ENCODE results near the gene MBL2. TPM values are rescaled to one million over a fixed set of nuclear protein-coding genes. Genes with fewer than 3 reads are reported as not detected.

Gene MBL2
- total RNA-seq, 1 experiment from 2014 or later = not detected

GRCh38 chr10:52752261-52752660 is 20.3 kb downstream of the MBL2 start:
- Histone ChIP-seq H2AFZ (no peak overlapping the region), H4K20me1 (ENCODE audit: insufficient read depth) (no peaks in the 10 kb centered on the region), H3K4me3 (no peak overlapping the region), H3K4me2 (no peak overlapping the region), H3K9me2 (ENCODE audit: insufficient read depth) (no peaks in the 10 kb centered on the region), H3F3A (ENCODE audit: insufficient read depth, low read depth) (no peaks in the 10 kb centered on the region), H3K9me3 (ENCODE audit: insufficient read depth, low read depth) (no peaks in the 10 kb centered on the region), H3K36me3 (ENCODE audit: low read depth) (no peaks in the 10 kb centered on the region), H3K27me3 (ENCODE audit: insufficient read depth, low read depth) (no peaks in the 10 kb centered on the region), H3K27ac (no peak overlapping the region), H3K4me1 (replicated peaks; ENCODE audit: insufficient read depth) (no peaks in the 10 kb centered on the region), H3K79me2 (ENCODE audit: low read depth) (no peaks in the 10 kb centered on the region)
- ChIA-PET POLR2A (ENCODE audit: unreplicated experiment) (no interaction called here), CTCF (no interaction called here)
- intact Hi-C loops (cut with micrococcal nuclease; ENCODE audit: unreplicated experiment) = no loop called here
- no peak for TF ChIP-seq EZH2 (IDR thresholded peaks at IDR 0.05; ENCODE audit: low read depth)
- TF ChIP-seq, protein P1, sequence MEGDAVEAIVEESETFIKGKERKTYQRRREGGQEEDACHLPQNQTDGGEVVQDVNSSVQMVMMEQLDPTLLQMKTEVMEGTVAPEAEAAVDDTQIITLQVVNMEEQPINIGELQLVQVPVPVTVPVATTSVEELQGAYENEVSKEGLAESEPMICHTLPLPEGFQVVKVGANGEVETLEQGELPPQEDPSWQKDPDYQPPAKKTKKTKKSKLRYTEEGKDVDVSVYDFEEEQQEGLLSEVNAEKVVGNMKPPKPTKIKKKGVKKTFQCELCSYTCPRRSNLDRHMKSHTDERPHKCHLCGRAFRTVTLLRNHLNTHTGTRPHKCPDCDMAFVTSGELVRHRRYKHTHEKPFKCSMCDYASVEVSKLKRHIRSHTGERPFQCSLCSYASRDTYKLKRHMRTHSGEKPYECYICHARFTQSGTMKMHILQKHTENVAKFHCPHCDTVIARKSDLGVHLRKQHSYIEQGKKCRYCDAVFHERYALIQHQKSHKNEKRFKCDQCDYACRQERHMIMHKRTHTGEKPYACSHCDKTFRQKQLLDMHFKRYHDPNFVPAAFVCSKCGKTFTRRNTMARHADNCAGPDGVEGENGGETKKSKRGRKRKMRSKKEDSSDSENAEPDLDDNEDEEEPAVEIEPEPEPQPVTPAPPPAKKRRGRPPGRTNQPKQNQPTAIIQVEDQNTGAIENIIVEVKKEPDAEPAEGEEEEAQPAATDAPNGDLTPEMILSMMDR (conservative IDR thresholded peaks at IDR 0.05) = no peak
- no peak for DNase-seq
- no TSS peak for BruUV-seq (replicated peaks)

DNA sequence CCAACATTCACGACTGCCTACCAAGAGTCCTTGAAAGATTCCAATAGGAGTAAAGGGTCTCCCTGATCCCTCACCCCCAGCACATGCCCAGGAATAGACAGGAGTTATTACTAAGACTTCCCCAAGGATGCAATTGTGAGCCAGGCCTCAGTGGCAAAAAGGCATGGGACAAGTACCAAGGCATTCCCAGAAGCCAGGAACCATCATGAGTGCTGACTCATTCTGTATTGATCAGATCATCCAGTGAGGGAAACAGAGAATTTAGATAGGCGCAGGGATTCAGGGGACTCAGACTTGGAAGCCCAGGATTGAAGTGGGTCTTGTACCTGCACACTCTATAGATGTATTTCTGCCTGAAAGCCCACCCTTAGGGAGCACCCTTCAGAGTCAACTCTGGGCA is 21.2 kb downstream of the MBL2 start:
- H3F3A ChIP-seq (ENCODE audit: insufficient read depth, low read depth) = no peaks in the 10 kb centered on the region
- CTCF ChIA-PET = no interaction called here
- no TSS peak for BruUV-seq (replicated peaks)
- H3K9me3 ChIP-seq (ENCODE audit: insufficient read depth, low read depth) = no peaks in the 10 kb centered on the region
- H3K79me2 ChIP-seq (ENCODE audit: low read depth) = no peaks in the 10 kb centered on the region
- H3K27me3 ChIP-seq (ENCODE audit: insufficient read depth, low read depth) = no peaks in the 10 kb centered on the region
- H3K4me1 ChIP-seq (replicated peaks; ENCODE audit: insufficient read depth) = no peaks in the 10 kb centered on the region
- no peak overlapping the region for H3K4me2 ChIP-seq
- no peak for DNase-seq
- no peak overlapping the region for H2AFZ ChIP-seq
- H3K27ac ChIP-seq = no peak overlapping the region
- POLR2A ChIA-PET (ENCODE audit: unreplicated experiment) = no interaction called here
- H3K4me3 ChIP-seq = no peak overlapping the region
- intact Hi-C loops (cut with micrococcal nuclease; ENCODE audit: unreplicated experiment) = no loop called here
- no peaks in the 10 kb centered on the region for H3K9me2 ChIP-seq (ENCODE audit: insufficient read depth)
- no peak for TF ChIP-seq EZH2 (IDR thresholded peaks at IDR 0.05; ENCODE audit: low read depth)
- TF ChIP-seq, protein P1 (conservative IDR thresholded peaks at IDR 0.05) = no peak
- H4K20me1 ChIP-seq (ENCODE audit: insufficient read depth) = no peaks in the 10 kb centered on the region
- H3K36me3 ChIP-seq (ENCODE audit: low read depth) = no peaks in the 10 kb centered on the region

DNA sequence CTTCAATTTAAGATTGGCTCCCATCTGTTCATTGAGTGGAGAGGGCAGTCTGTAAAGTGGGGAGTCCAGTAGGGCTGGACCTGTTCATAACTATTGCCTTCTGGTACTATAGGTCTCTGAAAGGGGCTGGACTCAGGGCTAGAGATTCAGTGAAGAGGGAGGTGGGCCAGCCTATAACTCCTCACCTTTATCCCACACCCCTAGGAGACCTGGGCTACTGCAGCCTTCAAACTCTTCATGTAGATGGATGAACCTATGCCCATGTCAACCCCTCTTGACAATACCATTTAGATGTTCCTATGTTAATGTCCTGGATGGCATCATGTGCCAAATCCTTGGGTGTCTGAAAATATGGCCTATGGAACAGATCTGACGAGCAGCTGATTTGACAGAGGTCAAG is 22.0 kb downstream of the MBL2 start:
- H3K9me2 ChIP-seq (ENCODE audit: insufficient read depth) = no peaks in the 10 kb centered on the region
- H3K27me3 ChIP-seq (ENCODE audit: insufficient read depth, low read depth) = no peaks in the 10 kb centered on the region
- no peak overlapping the region for H3K27ac ChIP-seq
- POLR2A ChIA-PET (ENCODE audit: unreplicated experiment) = no interaction called here
- no peaks in the 10 kb centered on the region for H4K20me1 ChIP-seq (ENCODE audit: insufficient read depth)
- intact Hi-C loops (cut with micrococcal nuclease; ENCODE audit: unreplicated experiment) = no loop called here
- BruUV-seq (replicated peaks) = no TSS peak
- no peak overlapping the region for H3K4me2 ChIP-seq
- TF ChIP-seq EZH2 (IDR thresholded peaks at IDR 0.05; ENCODE audit: low read depth) = no peak
- TF ChIP-seq, protein P1 (conservative IDR thresholded peaks at IDR 0.05) = no peak
- H2AFZ ChIP-seq = no peak overlapping the region
- no peak overlapping the region for H3K4me3 ChIP-seq
- H3K79me2 ChIP-seq (ENCODE audit: low read depth) = no peaks in the 10 kb centered on the region
- H3K4me1 ChIP-seq (replicated peaks; ENCODE audit: insufficient read depth) = no peaks in the 10 kb centered on the region
- H3K9me3 ChIP-seq (ENCODE audit: insufficient read depth, low read depth) = no peaks in the 10 kb centered on the region
- H3F3A ChIP-seq (ENCODE audit: insufficient read depth, low read depth) = no peaks in the 10 kb centered on the region
- no peak for DNase-seq
- CTCF ChIA-PET = no interaction called here
- H3K36me3 ChIP-seq (ENCODE audit: low read depth) = no peaks in the 10 kb centered on the region
